Keratinocyte (primary cell): ENCODE measurements around the gene SPECC1. TPM values are rescaled to one million over a fixed set of nuclear protein-coding genes. Genes with fewer than 3 reads are reported as not detected.

Source experiments
- DNase-seq: peaks from one replicate; pipeline ENCODE4 v3.0.0-alpha.2; 2011; ENCODE audit warnings: low read depth, missing footprints, low spot score
- FAIRE-seq: peaks from 2 replicates; lab custom pipeline; 2011; peaks lifted over from hg19 to GRCh38; lab: Jason Lieb, UNC
- H2AFZ ChIP-seq: 2 replicates; pipeline ENCODE4 v1.6.0; 2012; ENCODE audit warnings: low read length, control low read depth, inconsistent platforms; ENCODE audit not compliant: control insufficient read depth
- H3K27ac ChIP-seq: 2 replicates; pipeline ENCODE4 v1.5.1; 2011; ENCODE audit warnings: low read length; ENCODE audit not compliant: control insufficient read depth, insufficient read depth
- H3K27me3 ChIP-seq: 3 replicates; pipeline ENCODE4 v1.6.0; 2011; ENCODE audit warnings: low read length; ENCODE audit not compliant: control insufficient read depth, insufficient read depth; ENCODE audit errors: extremely low read depth
- H3K36me3 ChIP-seq, 2 experiments: 2 replicates in 1 of 2; 3 replicates in 1 of 2; pipeline ENCODE4 v1.5.1; 2011; ENCODE audit warnings: low read length in 2 of 2, mild to moderate bottlenecking in 1 of 2; ENCODE audit not compliant: control insufficient read depth in 2 of 2, insufficient read depth in 2 of 2; ENCODE audit errors: extremely low read depth in 1 of 2
- H3K4me1 ChIP-seq: 3 replicates; pipeline ENCODE4 v1.5.1; 2011; ENCODE audit warnings: low read length; ENCODE audit not compliant: control insufficient read depth, insufficient read depth; ENCODE audit errors: extremely low read depth
- H3K4me2 ChIP-seq: 3 replicates; pipeline ENCODE4 v1.6.0; 2011; ENCODE audit warnings: low read depth, low read length; ENCODE audit not compliant: control insufficient read depth, insufficient read depth; ENCODE audit errors: extremely low read depth
- H3K4me3 ChIP-seq, 3 experiments: fragments of 200-600 bp in 1 of 3; sonication (generic) in 1 of 3; 2 replicates in 2 of 3; 3 replicates in 1 of 3; pipeline ENCODE4 v1.5.1; 2011 to 2016; ENCODE audit warnings: low read length in 3 of 3, mild to moderate bottlenecking in 3 of 3, control low read depth in 2 of 3, inconsistent platforms in 1 of 3, low read depth in 1 of 3, mixed read lengths in 1 of 3, mixed run types in 1 of 3, moderate library complexity in 1 of 3; ENCODE audit not compliant: control insufficient read depth in 2 of 3, insufficient read depth in 2 of 3; ENCODE audit errors: extremely low read depth in 1 of 3
- H3K79me2 ChIP-seq: 2 replicates; pipeline ENCODE4 v1.6.0; 2012; ENCODE audit warnings: low read length; ENCODE audit not compliant: control insufficient read depth, insufficient read depth
- H3K9ac ChIP-seq: 3 replicates; pipeline ENCODE4 v1.6.0; 2011; ENCODE audit warnings: low read length; ENCODE audit not compliant: control insufficient read depth, insufficient read depth; ENCODE audit errors: extremely low read depth
- H3K9me1 ChIP-seq: 3 replicates; pipeline ENCODE4 v1.6.0; 2011; ENCODE audit warnings: low read length; ENCODE audit not compliant: control insufficient read depth, insufficient read depth; ENCODE audit errors: extremely low read depth
- H3K9me3 ChIP-seq: 2 replicates; pipeline ENCODE4 v1.5.1; 2012; ENCODE audit warnings: low read depth, low read length; ENCODE audit not compliant: control insufficient read depth
- H4K20me1 ChIP-seq: 3 replicates; pipeline ENCODE4 v1.6.0; 2011; ENCODE audit warnings: low read length; ENCODE audit not compliant: control insufficient read depth, insufficient read depth; ENCODE audit errors: extremely low read depth
- CTCF ChIP-seq, 3 experiments: IDR thresholded peaks in 1 of 3; conservative IDR thresholded peaks in 1 of 3; optimal IDR thresholded peaks in 1 of 3; 2 replicates in 2 of 3; 3 replicates in 1 of 3; pipeline versions ENCODE3 to v1.5.1; 2011; ENCODE audit warnings: low read length in 3 of 3, mild to moderate bottlenecking in 3 of 3, moderate library complexity in 2 of 3, control low read depth in 1 of 3, inconsistent platforms in 1 of 3; ENCODE audit not compliant: insufficient read depth in 2 of 3; ENCODE audit errors: extremely low read depth in 1 of 3
- EZH2 ChIP-seq: IDR thresholded peaks from one replicate; pipeline ENCODE4 v1.6.1; 2012; ENCODE audit warnings: inconsistent platforms, mild to moderate bottlenecking, low read length, moderate library complexity
- dilution Hi-C: fragments of 300-500 bp; cut with MboI; formaldehyde crosslinking; loops from one replicate; pipeline ENCODE4 v1.7.0; 2020; ENCODE audit warnings: low sequenced_read_pairs; ENCODE audit not compliant: extremely low pct_ligation_motif_present
- polyA plus RNA-seq, 5 experiments: library from polyadenylated mRNA; depleted of rRNA in 3 of 5; stranded (reverse) in 3 of 5; stranded (forward) in 1 of 5; unstranded in 1 of 5; fragments of >200 nt; gene quantifications; 1 replicate in 1 of 5; 2 replicates in 3 of 5; 3 replicates in 1 of 5; pipeline versions ENCODE4 v1.2.1 to v1.2.3, GENCODE V29; 2011 to 2012; ENCODE audit warnings: missing spikeins in 2 of 5, low read depth in 1 of 5, low replicate concordance in 1 of 5

Gene SPECC1
- polyA plus RNA-seq, 1 donor (not counting 4 experiments of a cell fraction or from before 2014, with no cell fraction given), result 20.9 TPM

- no peak for DNase-seq
- Histone ChIP-seq H2AFZ (no peak overlapping the region), H3K9ac (no peak overlapping the region), H3K4me3 (no peak overlapping the region), H3K4me2 (no peak overlapping the region), H3K79me2 (peaks cover 11% of the 10 kb centered on the region), H4K20me1 (no peaks in the 10 kb centered on the region), H3K36me3 (peaks cover 5 to 6% of the 10 kb centered on the region in 2 experiments), H3K9me3 (no peaks in the 10 kb centered on the region), H3K9me1 (no peaks in the 10 kb centered on the region), H3K27me3 (no peaks in the 10 kb centered on the region), H3K27ac (no peak overlapping the region), H3K4me1 (peaks cover 31% of the 10 kb centered on the region)
- dilution Hi-C loops, result no loop called here
- TF ChIP-seq EZH2 (no peak), CTCF (optimal IDR thresholded peaks at IDR 0.05 in 1 of 3, IDR thresholded peaks at IDR 0.05 in 1 of 3, conservative IDR thresholded peaks at IDR 0.05 in 1 of 3; ENCODE audit: extremely low read depth in 1 of 3, insufficient read depth in 2 of 3, low read length in 3 of 3) (no peak)
- FAIRE-seq, result peak; percentile 43
Measured at GRCh38 chr17:20208717-20209116, 199.6 kb downstream of the SPECC1 start.

GRCh38 chr17:20210180-20210579 lies 201.0 kb downstream of the SPECC1 start:
- peaks cover 9% of the 10 kb centered on the region for H3K79me2 ChIP-seq
- no peak overlapping the region for H2AFZ ChIP-seq
- peaks cover 3 to 6% of the 10 kb centered on the region in 2 experiments for H3K36me3 ChIP-seq
- H3K9me3 ChIP-seq, result no peaks in the 10 kb centered on the region
- DNase-seq (no peak), FAIRE-seq (no peak)
- dilution Hi-C loops, result no loop called here
- TF ChIP-seq EZH2, result no peak
- TF ChIP-seq CTCF (optimal IDR thresholded peaks at IDR 0.05 in 1 of 3, IDR thresholded peaks at IDR 0.05 in 1 of 3, conservative IDR thresholded peaks at IDR 0.05 in 1 of 3; ENCODE audit: extremely low read depth in 1 of 3, insufficient read depth in 2 of 3, low read length in 3 of 3), result no peak
- no peak overlapping the region for H3K4me2 ChIP-seq
- H3K27ac ChIP-seq, result no peak overlapping the region
- H3K9ac ChIP-seq, result no peak overlapping the region
- no peaks in the 10 kb centered on the region for H4K20me1 ChIP-seq
- no peaks in the 10 kb centered on the region for H3K9me1 ChIP-seq
- no peak overlapping the region for H3K4me3 ChIP-seq
- peaks cover 29% of the 10 kb centered on the region for H3K4me1 ChIP-seq
- H3K27me3 ChIP-seq, result no peaks in the 10 kb centered on the region
